NT2/D1 (cell line): ENCODE data around the gene NKD1.

Experiments
- DNase-seq: peaks from one replicate; pipeline ENCODE4 v3.0.0-alpha.2; 2011; ENCODE audit warnings: low read depth, low spot score
- H3K27me3 ChIP-seq: 2 replicates; pipeline ENCODE4 v1.6.0; 2011; ENCODE audit warnings: mild to moderate bottlenecking; ENCODE audit not compliant: insufficient read length, insufficient read depth
- H3K36me3 ChIP-seq: 2 replicates; pipeline ENCODE4 v1.6.1; 2011; ENCODE audit warnings: mild to moderate bottlenecking, low read length, mixed read lengths; ENCODE audit not compliant: insufficient read depth, insufficient read length
- H3K4me1 ChIP-seq: 2 replicates; pipeline ENCODE4 v1.5.1; 2011; ENCODE audit not compliant: insufficient read depth, insufficient read length
- H3K4me3 ChIP-seq: 2 replicates; pipeline ENCODE4 v1.5.1; 2011; ENCODE audit warnings: low read depth; ENCODE audit not compliant: insufficient read length
- H3K9ac ChIP-seq: 2 replicates; pipeline ENCODE4 v1.6.0; 2011; ENCODE audit warnings: low read depth; ENCODE audit not compliant: insufficient read length
- H3K9me3 ChIP-seq: 2 replicates; pipeline ENCODE4 v1.5.1; 2011; ENCODE audit warnings: mild to moderate bottlenecking, low read length; ENCODE audit not compliant: insufficient read depth
- SUZ12 ChIP-seq: IDR thresholded peaks from 2 replicates; pipeline ENCODE4 v1.6.1; 2011; ENCODE audit not compliant: insufficient read length, insufficient read depth; ENCODE audit errors: extremely low read depth
- YY1 ChIP-seq: IDR thresholded peaks from 2 replicates; pipeline ENCODE4 v1.6.1; 2011; ENCODE audit not compliant: insufficient read length, insufficient read depth
- ZNF274 ChIP-seq: IDR thresholded peaks from 2 replicates; pipeline ENCODE4 v1.6.1; 2011; ENCODE audit warnings: mild to moderate bottlenecking, low read depth, low read length

The NKD1 gene

GRCh38 chr16:50548125-50548908 is at the start of gene NKD1:
Gene NKD1 (plus strand): TSS chr16:50548396. CDS start chr16:50548554, 158 bp downstream.
- H3K4me1 ChIP-seq = peaks cover 6% of the 10 kb centered on the region
- peaks cover 37% of the 10 kb centered on the region for H3K27me3 ChIP-seq
- H3K4me3 ChIP-seq = peak within 1 kb of the TSS; percentile 70
- peak within 1 kb of the TSS; percentile 81 for H3K9ac ChIP-seq
- H3K9me3 ChIP-seq = 0 out of 2 replicates have a peak, but pooled peaks cover 4% of the 10 kb centered on the region
- DNase-seq = peak; percentile 54
- peaks cover 20% of the 10 kb centered on the region for H3K36me3 ChIP-seq
- TF ChIP-seq SUZ12 = no peak

- H3K27me3 ChIP-seq = peaks cover 3% of the 10 kb centered on the region
- no peak overlapping the region for H3K9ac ChIP-seq
- peaks cover 4% of the 10 kb centered on the region for H3K4me1 ChIP-seq
- H3K4me3 ChIP-seq = no peak overlapping the region
- no peaks in the 10 kb centered on the region for H3K9me3 ChIP-seq
- H3K36me3 ChIP-seq = no peaks in the 10 kb centered on the region
- peak; percentile 35 for DNase-seq
- TF ChIP-seq SUZ12 (no peak), YY1 (no peak), ZNF274 (no peak)
Observed at GRCh38 chr16:50498431-50499155, 49.6 kb upstream of the NKD1 start.

- peaks cover 4% of the 10 kb centered on the region for H3K4me1 ChIP-seq
- no peak for TF ChIP-seq YY1
- TF ChIP-seq ZNF274 = no peak
- no peak for TF ChIP-seq SUZ12
- H3K9me3 ChIP-seq = no peaks in the 10 kb centered on the region
- peaks cover 3% of the 10 kb centered on the region for H3K27me3 ChIP-seq
- no peak overlapping the region for H3K9ac ChIP-seq
- no peak for DNase-seq
- H3K36me3 ChIP-seq = no peaks in the 10 kb centered on the region
- H3K4me3 ChIP-seq = no peak overlapping the region
Observed at GRCh38 chr16:50499254-50499653, 48.9 kb upstream of the NKD1 start.

GRCh38 chr16:50500171-50500874 is 47.9 kb upstream of the NKD1 start:
- H3K27me3 ChIP-seq = peaks cover 3% of the 10 kb centered on the region
- H3K9me3 ChIP-seq = no peaks in the 10 kb centered on the region
- H3K9ac ChIP-seq = no peak overlapping the region
- no peak for DNase-seq
- H3K36me3 ChIP-seq = no peaks in the 10 kb centered on the region
- TF ChIP-seq YY1 (no peak), SUZ12 (no peak), ZNF274 (no peak)
- H3K4me3 ChIP-seq = no peak overlapping the region
- peaks cover 4% of the 10 kb centered on the region for H3K4me1 ChIP-seq

- Histone ChIP-seq H3K9ac (no peak overlapping the region), H3K4me3 (no peak overlapping the region), H3K27me3 (peaks cover 3% of the 10 kb centered on the region), H3K9me3 (no peaks in the 10 kb centered on the region), H3K4me1 (peaks cover 8% of the 10 kb centered on the region), H3K36me3 (no peaks in the 10 kb centered on the region)
- TF ChIP-seq YY1 = no peak
- TF ChIP-seq ZNF274 = no peak
- TF ChIP-seq SUZ12 = no peak
- DNase-seq = no peak
Observed at GRCh38 chr16:50501251-50501650, 46.9 kb upstream of the NKD1 start.

- Histone ChIP-seq H3K4me1 (peaks cover 14% of the 10 kb centered on the region), H3K9ac (no peak overlapping the region), H3K27me3 (peaks cover 3% of the 10 kb centered on the region), H3K4me3 (no peak overlapping the region), H3K9me3 (no peaks in the 10 kb centered on the region), H3K36me3 (no peaks in the 10 kb centered on the region)
- DNase-seq = no peak
- TF ChIP-seq ZNF274 = no peak
- no peak for TF ChIP-seq SUZ12
- TF ChIP-seq YY1 = no peak
Observed at GRCh38 chr16:50501986-50502615, 46.1 kb upstream of the NKD1 start.
